Stimulated activated CD4-positive, alpha-beta T cell treated with anti-CD3 and anti-CD28 coated beads, Interleukin-4, amount 100 ng/mL, for 24 hours (primary cell): Measurements from ENCODE around the gene ITM2A.

Experiments
- DNase-seq: peaks from one replicate; pipeline ENCODE4 v3.0.0-alpha.2; 2020

The ITM2A gene

DNA sequence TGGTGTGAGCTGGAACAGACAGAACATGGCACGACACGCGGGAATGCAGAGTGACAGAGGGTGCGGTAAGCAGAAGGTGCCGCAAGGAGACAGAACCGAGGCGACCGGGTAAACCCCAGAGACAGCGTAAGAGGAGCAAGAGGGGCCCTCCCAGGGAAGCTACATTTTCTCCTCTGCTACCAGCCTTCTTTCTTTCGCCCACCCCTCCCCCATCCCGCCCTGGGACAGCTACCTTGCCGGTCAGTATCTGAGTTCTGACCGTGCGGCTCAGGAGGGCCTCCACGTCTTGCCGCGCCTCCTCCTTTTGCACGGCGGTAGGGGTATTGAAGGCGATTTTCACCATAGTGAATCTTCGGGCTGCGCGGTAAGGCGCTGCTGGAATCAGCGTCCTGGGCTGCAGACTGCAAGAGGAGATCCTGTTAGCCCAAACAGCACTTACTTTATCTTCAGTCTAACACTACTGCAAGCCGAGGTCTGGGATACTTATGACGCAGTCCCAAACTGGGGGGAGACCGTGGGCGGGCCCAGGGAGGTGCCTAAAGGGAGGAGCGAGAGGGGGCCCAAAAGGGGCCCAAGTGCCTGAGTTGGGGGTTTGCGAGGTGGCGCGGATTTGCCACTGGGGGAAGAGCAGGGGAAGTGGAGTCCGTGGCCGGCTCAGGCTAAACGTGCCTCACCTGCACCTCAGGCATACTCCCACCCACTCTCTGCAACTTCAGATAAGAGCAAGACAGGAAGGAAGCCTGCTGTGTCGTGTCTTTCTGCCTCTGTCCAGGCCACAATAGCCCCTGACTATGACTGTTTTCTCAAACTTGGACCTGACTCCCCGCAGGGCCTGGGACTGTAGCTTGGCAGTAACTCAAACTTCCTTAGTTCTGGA lies at the start of gene ITM2A:
ITM2A (minus strand) TSS at position 462 of the 877 bp plus-strand sequence; CDS start at position 343, 119 bp downstream.
- peak; percentile 61 for DNase-seq

DNA sequence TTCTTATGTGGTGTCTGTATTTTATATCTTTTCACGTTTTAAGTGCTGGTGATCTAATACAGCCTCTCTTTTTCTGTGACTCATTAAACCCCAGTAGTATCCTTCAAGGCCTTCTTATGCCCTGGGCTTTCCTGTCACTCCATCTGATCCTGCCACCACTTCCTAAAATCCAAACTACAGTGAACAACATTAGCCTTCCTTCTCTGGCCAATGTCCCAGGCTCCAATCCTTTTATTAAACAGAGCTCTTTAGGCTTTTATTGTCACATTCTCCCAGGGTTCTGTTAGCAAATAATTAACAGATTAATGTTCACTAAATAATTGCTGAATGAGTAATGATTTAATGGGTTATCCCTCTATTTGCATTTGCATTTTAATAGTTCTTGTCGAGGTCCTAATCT lies 47.9 kb upstream of the ITM2A start:
- DNase-seq = no peak

DNA sequence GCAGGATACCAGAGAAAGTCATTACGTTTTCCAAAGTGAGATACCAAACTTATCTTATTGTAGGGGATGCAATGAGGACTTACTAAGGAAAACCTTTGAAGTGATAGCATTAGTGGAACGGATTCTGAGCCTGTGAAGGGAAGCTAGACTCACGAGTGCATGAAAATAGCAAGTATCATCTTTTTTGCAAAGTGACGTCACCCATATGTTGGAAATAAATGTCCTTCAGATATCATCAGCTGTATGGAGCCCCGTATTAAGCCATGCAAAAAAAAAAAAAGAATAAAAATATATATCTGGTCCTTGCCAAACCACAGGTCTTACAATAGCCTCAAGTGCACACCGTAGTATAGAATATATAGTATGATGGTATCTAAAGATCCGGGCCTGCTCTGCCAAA lies 46.8 kb upstream of the ITM2A start:
- no peak for DNase-seq

DNA sequence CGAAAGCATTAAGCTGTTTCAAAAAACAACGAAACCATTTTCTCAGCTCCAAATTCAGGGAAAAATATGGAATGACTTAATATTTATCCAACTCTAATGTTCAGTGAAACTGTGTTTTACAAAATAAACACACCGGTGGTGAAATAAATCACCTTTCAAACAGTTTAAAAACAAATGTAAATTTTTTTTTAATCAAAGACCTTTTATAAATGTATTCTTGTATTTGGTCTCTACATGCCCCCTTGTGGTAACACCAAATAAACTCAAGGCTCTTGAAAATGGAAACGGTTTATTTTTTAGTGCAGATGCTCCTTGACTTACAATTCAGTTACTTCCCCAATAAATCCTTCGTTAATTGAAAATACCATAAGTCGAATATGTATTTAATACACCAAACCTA lies 45.8 kb upstream of the ITM2A start:
- no peak for DNase-seq

DNA sequence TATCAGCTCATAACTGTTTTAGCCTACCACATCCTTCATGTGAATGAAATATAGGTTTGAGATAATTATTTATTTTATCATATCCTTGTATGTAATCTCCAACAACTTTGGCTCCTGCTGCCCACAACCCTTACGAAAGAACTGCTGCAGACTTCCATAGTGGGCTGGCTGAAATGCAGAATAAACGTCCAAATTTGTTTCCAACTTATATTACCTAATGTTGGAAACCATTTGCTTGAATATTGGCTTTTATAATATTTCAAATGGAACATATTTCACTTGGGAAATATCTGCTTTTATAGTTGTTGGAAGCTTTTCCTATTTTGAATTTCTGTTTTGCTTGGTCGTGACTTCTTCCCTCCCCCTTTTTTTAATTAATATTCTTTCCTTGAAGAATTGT lies 45.0 kb upstream of the ITM2A start:
- DNase-seq = no peak

DNA sequence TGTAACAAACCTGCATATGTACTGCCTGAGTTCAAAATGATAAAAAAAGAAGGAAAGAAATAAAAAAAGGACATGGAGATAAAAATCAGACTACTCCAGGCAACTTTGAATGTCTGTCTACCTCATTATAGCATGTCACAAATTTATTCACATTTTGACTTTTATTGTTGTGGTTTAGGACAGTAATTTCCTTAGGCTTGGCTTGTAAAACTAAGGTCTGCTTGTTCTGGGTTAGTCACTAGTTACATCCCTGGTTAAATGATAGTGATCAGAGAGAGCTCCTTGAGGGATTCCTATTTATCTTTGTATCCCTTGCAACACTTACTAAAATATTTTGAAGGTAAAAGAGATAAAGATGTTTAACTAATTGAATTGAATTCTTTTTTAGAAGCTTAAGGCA lies 42.5 kb upstream of the ITM2A start:
- no peak for DNase-seq

DNA sequence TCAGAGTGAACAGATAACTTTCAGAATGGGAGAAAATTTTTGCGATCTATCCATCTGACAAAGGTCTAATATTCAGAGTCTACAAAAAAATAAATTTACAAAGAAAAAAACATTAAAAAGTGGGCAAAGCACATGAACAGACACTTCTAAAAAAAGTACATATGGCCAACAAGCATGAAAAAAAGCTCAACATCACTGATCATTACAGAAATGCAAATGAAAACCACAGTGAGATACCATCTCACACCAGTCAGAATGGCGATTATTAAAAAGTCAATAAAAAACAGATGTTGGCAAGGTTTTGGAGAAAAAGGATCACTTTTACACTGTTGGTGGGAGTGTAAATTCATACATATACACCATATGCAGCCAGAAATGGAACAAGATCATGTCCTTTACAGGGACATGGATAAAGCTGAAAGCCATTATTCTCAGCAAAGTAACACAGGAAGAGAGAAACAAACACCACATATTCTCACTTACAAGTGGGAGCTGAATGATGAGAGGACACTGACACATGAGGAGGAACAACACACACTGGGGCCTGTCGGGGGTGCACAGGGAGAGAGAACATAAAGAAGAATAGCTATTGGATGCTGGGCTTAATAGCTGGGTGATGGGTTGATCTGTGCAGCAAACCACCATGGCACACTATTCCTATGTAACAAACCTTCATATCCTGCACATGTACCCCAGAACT lies 41.6 kb upstream of the ITM2A start:
- DNase-seq = no peak

DNA sequence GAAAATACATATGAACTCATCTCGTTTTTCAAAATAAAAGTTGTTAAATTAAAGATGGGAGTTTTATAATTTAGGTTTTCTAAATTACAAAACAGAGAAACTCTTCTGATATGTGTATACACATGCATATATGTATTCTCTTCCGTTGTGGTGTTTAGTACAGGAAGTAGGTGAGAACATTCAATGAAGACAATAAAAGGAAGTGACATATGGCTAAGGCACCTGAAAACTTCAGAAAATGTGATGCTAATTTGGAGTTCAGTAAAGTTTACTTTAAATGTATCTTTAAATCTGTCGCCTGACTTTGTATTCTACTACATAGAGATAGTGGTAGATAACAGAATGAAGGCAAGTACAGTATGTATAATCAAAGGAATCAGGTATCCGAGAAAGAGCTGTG lies 33.5 kb upstream of the ITM2A start:
- DNase-seq = no peak

DNA sequence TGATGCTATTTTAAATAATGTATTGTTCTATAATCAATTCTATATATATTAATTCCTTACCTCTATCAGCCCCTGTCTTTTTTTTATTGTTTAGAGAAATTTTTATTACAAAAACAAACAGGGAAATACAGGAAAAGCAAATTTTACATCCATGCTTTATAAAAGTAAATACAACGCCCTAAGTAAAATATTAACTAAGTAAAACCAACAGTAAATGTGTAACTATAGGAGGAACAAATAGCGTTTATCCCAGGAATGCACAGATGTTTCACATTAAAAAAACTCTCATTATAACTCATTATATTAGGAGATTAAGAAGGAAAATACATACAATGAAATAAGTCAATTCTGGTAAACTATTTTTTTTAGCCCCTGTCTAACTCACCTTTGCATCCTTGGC lies 8.2 kb upstream of the ITM2A start:
- DNase-seq = no peak

DNA sequence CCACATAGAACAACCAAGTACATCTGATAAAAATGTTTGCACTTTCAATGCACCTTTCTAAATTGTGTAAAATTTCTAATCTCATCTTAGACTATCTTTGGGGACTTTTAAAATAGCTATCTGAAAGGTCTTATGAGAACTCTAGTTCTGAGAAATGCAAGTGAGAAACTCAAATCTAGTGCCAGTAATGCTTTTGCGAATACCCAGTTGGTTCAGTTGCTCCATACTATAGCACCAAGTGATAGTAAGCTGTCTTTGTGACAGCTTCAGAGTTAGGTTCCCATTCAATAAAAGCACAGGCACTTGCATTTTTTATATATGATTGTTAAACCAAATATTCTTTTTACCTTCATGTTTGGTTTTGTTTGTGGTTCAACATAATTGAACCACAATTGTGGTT lies 4.5 kb upstream of the ITM2A start:
- DNase-seq = no peak

DNA sequence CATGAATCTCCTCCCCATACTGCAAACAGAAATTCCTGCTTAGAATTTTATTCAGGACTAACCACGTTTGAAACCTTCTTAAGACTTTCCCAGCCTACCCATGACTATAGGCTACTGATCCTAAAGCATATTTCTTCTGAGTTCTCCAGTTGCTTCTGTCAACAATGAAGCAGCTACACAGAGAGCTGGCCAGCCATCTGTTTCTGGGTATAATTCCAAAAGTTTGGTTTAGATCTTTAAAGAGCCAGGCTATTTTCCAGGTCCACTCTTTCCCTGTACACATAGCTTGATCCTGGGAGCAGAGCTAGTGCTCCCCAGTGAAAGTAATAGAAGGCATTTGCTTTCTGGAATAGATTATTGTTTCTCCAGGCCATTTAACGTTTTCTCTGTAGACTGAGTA lies 4.0 kb upstream of the ITM2A start:
- no peak for DNase-seq

DNA sequence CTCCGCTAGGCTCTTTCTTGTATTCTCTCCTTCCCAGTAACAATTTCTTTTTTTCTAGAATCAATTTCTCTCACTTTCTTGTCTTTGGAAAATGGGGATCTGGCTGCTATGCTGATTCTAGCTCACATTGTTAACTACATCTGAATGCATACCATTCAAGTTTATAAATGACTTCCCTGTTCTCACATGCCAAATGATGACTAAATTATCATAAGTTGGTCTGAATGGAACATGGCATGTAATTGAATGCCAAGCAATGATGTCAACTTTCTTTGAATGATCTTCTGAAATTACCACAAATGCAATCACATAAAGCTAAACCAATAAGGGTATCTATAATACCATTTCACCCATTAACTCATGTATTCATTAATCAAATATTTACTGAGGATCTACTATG lies 2.7 kb upstream of the ITM2A start:
- DNase-seq = no peak

DNA sequence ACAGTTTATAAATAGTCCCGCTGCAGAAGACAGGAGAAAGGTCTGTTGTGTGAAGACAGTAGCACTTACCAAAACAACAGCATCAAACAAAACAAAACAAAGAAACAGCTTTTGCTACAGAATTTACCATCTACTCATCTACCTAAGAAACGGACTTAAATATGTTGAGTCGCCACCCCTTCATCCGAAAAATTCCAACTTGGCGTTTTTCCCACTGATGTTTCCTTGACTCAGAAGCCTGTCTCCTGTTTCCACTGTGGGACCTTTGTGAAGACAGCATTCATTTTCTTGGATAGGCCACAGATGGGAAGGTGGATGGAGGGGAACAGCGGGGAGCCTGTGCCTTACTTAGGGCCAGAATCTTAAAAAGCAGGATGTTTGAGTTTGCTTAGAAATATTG lies 1.3 kb upstream of the ITM2A start:
- no peak for DNase-seq

DNA sequence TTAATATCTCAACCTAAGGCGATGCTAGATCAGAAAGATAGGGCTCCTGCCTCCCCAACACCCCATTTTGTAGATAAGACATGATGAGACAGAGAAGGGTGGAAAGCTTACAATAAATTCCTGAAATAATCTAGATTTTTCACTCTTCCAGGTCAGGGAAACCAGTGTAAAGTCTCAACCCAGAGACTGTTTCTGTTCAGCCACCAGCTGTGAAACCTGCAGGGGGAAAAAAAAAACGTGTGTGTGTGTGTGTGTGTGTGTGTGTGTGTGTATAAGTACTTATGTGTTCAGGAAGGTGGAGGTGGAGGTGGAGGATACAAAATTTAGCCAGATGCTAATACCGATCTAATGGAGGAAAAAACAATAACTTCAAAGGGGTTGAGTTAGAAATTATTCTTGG lies 773 bp upstream of the ITM2A start:
- no peak for DNase-seq

DNA sequence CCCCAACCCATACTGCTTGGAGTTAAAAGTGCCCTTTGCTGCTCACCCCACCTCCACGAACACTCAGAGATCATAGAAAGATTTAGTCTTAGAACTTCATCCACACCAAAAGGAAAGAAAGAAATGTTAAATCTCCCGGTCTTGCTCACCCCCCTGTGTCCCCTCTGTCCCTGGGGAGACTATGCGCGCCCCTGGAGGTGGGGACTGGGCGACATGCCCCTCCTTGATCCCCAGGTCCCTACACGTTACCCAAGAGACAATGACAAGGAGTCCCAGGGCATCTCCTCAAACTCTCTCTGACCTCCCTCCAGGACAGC lies 620 bp downstream of the ITM2A start:
- DNase-seq = no peak

DNA sequence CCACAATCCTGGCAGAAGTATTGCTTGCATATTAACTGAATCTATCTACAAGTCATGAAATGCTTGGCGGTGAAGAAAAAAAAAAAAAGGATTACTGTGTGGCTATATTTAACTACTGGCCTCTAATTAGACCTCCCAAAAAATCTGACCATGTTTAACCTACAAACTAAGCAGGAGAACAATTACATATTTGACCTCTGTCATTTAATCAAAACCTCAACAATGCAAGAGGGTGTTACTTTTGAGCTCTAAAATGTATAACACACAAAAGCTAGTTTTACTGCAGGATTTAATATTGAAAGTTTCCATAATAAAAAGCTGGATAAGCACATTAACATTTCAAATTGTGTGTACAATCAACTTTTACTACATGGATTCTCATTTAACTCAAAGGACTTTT lies 1.5 kb downstream of the ITM2A start:
- DNase-seq = no peak

DNA sequence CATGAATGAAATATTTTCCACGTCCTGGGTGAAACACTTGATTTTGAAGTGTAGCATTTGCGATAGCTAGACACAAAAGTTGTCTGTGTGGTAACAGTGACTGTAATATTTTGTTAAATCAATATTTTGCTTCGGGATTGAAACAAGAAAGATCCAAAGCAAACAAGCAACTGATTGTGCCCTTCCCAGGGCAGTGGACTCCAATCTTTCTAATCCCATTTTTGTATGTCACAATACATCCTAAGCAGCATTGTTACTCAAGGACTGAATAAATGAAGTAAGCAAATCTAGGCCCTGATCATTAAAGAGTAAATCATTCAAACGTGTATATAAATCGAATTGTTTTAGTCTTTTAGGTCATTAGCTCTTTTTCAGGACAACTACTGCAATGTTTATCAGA lies 2.8 kb downstream of the ITM2A start:
- DNase-seq = no peak

DNA sequence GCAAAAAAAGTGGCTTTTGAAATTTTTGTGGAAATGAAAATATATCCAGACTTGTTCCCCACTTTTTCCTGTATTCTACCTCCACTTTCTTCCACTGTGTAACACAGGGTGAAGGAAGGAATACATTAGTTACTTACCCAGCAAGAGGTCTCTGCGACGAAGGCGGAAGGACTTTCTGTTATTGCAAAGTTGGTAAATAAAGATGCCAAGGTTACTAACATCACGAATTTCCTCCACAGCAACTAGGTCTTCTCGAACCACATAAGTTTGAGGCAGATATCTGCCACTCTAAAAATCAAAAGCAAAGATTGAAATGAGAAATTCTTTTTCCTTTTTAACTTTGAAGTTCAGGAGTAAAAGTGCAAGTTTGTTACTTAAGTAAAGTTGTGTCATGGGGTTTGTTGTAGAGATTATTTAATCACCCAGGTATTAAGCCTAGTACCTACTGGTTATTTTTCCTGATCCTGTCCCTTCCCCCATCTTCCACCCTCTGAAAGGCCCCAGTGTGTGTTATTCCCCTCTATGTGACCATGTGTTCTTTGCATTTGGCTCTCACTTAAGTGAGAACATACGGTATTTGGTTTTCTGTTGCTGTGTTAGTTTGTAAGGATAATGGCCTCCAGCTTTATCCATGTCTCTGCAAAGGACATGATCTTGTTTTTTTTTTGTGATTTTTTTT lies 5.8 kb downstream of the ITM2A start:
- DNase-seq = no peak

DNA sequence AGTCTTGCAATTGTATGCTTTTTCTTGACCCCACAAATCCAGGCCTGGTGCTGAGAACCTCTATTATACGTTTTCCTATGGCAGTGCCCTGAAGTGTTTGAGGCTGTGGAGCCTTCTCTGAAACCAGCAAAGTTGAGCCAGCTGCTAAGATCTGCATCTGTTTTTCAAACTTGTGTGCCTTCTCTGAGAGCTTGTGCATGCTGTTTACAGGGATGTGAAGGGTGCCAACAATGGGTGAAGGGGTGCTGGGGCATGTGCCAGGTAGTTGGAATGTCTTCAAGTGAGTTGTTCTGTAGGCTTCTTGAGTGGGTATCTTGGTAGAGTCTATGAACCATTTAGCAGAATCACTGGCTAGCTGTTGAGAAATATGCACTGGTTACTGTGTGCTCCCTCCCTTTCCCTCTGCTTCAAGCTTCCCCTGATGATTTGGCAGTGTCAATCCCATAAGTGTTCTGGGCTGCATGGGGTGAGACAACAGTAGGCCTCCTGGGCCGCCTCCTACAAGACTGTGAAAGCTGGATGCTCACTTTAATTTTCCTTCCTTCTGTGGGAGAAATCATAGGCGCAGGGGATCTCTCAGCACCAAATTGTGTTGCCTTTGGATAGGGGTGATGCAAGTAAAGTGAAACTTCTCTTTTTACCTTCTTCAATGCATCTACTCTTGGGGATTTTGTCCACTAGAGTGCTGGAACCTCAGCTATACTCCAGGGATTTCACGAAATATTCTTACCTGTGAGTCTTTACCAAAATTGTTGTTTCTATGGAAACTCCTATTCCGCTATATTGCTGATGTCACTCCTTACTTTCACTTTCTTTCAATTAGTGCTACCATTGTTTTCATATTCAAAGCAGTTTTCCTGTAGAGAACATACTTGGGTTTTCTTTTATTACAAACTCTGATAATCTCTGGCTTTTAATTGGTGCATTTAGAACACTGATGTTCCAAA lies 30.0 kb downstream of the ITM2A start:
- no peak for DNase-seq

DNA sequence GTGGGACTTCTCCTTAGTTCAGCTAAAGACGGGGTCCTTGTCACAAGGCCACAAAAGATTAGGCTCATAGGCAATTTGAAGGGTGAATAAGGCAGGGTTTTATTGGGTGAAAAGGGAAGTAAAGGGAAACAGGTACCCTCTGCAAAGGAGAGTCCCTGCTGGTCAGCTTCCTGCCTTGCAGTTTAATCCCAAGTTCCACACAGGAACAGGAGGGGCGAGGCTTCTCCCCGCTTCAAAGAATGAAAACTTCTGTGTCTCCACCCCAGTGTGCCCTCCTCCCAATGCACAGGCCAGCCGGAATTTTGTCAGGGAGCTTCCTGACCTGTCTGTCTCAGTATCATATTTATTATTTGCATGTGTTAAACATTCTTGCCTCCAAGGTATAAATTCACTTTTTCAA lies 37.1 kb downstream of the ITM2A start:
- no peak for DNase-seq

DNA sequence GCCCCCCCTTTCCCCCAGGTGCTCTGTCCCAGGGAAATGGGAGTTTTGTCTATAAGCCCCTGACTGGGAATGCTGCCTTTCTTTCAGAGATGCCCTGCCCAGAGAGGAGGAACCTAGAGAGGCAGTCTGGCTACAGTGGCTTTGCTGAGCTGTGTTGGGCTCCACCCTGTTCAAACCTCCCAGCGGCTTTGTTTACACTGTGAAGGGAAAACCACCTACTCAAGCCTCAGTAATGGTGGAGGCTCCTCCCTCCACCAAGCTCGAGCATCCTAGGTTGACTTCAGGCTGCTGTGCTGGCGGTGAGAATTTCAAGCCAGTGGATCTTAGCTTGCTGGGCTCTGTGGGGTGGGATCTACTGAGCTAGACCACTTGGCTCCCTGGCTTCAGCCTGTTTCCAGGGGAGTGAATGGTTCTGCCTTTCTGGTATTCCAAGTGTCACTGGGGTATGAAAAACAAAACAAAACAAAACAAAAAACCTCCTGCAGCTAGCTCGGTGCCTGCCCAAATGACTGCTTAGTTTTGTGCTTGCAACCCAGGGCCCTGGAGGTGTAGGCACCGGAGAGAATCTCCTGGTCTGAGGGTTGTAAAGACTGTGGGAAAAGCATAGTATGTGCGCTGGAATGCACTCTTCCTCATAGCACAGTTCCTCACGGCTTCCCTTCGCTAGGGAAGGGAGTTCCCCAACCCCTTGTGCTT lies 41.7 kb downstream of the ITM2A start:
- peak; percentile 14 for DNase-seq
